Erythroblast (primary cell): Measurements from ENCODE around the gene ZSWIM8.

Experiments used
- GATA1 ChIP-seq: IDR thresholded peaks from 2 replicates; pipeline ENCODE4 v1.6.1; 2011; ENCODE audit warnings: low read depth, mild to moderate bottlenecking, control low read depth, low read length, moderate library complexity
- POLR2A ChIP-seq: IDR thresholded peaks from 2 replicates; pipeline ENCODE4 v1.6.1; 2011; ENCODE audit warnings: mild to moderate bottlenecking, low read length

- TF ChIP-seq POLR2A (peak; percentile 31), GATA1 (no peak)
These were observed 10.8 kb upstream of the ZSWIM8 start for GRCh38 chr10:73774637-73775036.
